ENCODE measurements around the gene ANO1. TPM values are rescaled to one million over a fixed set of nuclear protein-coding genes. Genes with fewer than 3 reads are reported as not detected.
A peak's percentile ranks its signal among the peaks of the same experiment; 100 is the strongest.
"Not testable (repeated sequence)": the region's sequence is repeated elsewhere in the genome, so short reads cannot be mapped to it uniquely, and the experiment has no call there.

Gene ANO1
- polyA plus RNA-seq, 3 donors = not detected

- H3K79me2 ChIP-seq (ENCODE audit: insufficient read depth, low read length); DNase-seq; intact Hi-C loops (cut with micrococcal nuclease); H3K36me3 Mint-ChIP-seq; H3K4me1 ChIP-seq (ENCODE audit: control insufficient read depth in 1 of 2, insufficient read depth in 2 of 2, low read length in 2 of 2); H2AFZ ChIP-seq (ENCODE audit: insufficient read depth, low read depth, low read length, poor library complexity, severe bottlenecking); H3K36me3 ChIP-seq (replicated peaks in 1 of 2; ENCODE audit: control insufficient read depth in 1 of 2, insufficient read depth in 2 of 2, low read length in 2 of 2); H3K9me3 ChIP-seq (replicated peaks in 1 of 2; ENCODE audit: control insufficient read depth in 1 of 2, insufficient read depth in 1 of 2, low read length in 2 of 2); H3K27ac ChIP-seq (ENCODE audit: low read depth in 1 of 2, low read length in 2 of 2); H3K4me3 Mint-ChIP-seq; H3K9ac ChIP-seq (ENCODE audit: insufficient read depth, low read length, poor library complexity, severe bottlenecking); H3K4me2 ChIP-seq (replicated peaks; ENCODE audit: extremely low read depth, low read length, poor library complexity, severe bottlenecking); H3K27me3 ChIP-seq (ENCODE audit: control insufficient read depth in 2 of 2, insufficient read depth in 2 of 2, low read length in 2 of 2); H3K4me3 ChIP-seq (replicated peaks in 1 of 3; ENCODE audit: low read depth in 2 of 3, low read length in 3 of 3); H3K9me3 Mint-ChIP-seq; H4K20me1 ChIP-seq (ENCODE audit: insufficient read depth, low read length): not testable (repeated sequence)
- WGBS (ENCODE audit: insufficient coverage) = 75% methylated on average over 5 of the region's 8 CpGs
- Mint-ChIP-seq H3K27me3 (ENCODE audit: low read depth in 3 of 3) (peaks cover 18 to 20% (median 20%) of the 10 kb centered on the region in 3 donors), H3K27ac (peak overlapping the region in 1 of 7 donors; percentile 6), H3K4me1 (peaks cover 20% of the 10 kb centered on the region)
These were observed 140.0 kb downstream of the ANO1 start for GRCh38 chr11:70218076-70218475.

- Histone ChIP-seq H3K27ac (ENCODE audit: low read depth in 1 of 2, low read length in 2 of 2) (no peak overlapping the region), H3K36me3 (replicated peaks in 1 of 2; ENCODE audit: control insufficient read depth in 1 of 2, insufficient read depth in 2 of 2, low read length in 2 of 2) (no peaks in the 10 kb centered on the region), H3K4me1 (ENCODE audit: control insufficient read depth in 1 of 2, insufficient read depth in 2 of 2, low read length in 2 of 2) (peaks cover 4 to 9% of the 10 kb centered on the region in 2 donors), H4K20me1 (ENCODE audit: insufficient read depth, low read length) (no peaks in the 10 kb centered on the region), H3K4me2 (replicated peaks; ENCODE audit: extremely low read depth, low read length, poor library complexity, severe bottlenecking) (no peak overlapping the region), H3K79me2 (ENCODE audit: insufficient read depth, low read length) (no peaks in the 10 kb centered on the region), H3K9ac (ENCODE audit: insufficient read depth, low read length, poor library complexity, severe bottlenecking) (no peak overlapping the region), H3K9me3 (replicated peaks in 1 of 2; ENCODE audit: control insufficient read depth in 1 of 2, insufficient read depth in 1 of 2, low read length in 2 of 2) (no peaks in the 10 kb centered on the region), H2AFZ (ENCODE audit: insufficient read depth, low read depth, low read length, poor library complexity, severe bottlenecking) (no peak overlapping the region), H3K27me3 (ENCODE audit: control insufficient read depth in 2 of 2, insufficient read depth in 2 of 2, low read length in 2 of 2) (no peaks in the 10 kb centered on the region), H3K4me3 (replicated peaks in 1 of 3; ENCODE audit: low read depth in 2 of 3, low read length in 3 of 3) (no peak overlapping the region)
- intact Hi-C loops (cut with micrococcal nuclease) = no loop called here
- DNase-seq = no peak
- Mint-ChIP-seq H3K9me3 (no peaks in the 10 kb centered on the region), H3K4me3 (no peak overlapping the region), H3K4me1 (peaks cover 20% of the 10 kb centered on the region), H3K36me3 (no peaks in the 10 kb centered on the region), H3K27ac (no peak overlapping the region), H3K27me3 (ENCODE audit: low read depth in 3 of 3) (peaks cover 23 to 33% (median 30%) of the 10 kb centered on the region in 3 donors)
- no peak for TF ChIP-seq CTCF (IDR thresholded peaks at IDR 0.05)
- 24% methylated on average over 2 of the region's 3 CpGs for WGBS (ENCODE audit: insufficient coverage)
These were observed 142.0 kb downstream of the ANO1 start for GRCh38 chr11:70220136-70220535.
